Measurements from ENCODE around the gene KCNC3. TPM values are rescaled to one million over a fixed set of nuclear protein-coding genes. Genes with fewer than 3 reads are reported as not detected.

The KCNC3 gene
- total RNA-seq, 2 donors from 2014 or later, result 1.9 to 25.8 TPM

DNA sequence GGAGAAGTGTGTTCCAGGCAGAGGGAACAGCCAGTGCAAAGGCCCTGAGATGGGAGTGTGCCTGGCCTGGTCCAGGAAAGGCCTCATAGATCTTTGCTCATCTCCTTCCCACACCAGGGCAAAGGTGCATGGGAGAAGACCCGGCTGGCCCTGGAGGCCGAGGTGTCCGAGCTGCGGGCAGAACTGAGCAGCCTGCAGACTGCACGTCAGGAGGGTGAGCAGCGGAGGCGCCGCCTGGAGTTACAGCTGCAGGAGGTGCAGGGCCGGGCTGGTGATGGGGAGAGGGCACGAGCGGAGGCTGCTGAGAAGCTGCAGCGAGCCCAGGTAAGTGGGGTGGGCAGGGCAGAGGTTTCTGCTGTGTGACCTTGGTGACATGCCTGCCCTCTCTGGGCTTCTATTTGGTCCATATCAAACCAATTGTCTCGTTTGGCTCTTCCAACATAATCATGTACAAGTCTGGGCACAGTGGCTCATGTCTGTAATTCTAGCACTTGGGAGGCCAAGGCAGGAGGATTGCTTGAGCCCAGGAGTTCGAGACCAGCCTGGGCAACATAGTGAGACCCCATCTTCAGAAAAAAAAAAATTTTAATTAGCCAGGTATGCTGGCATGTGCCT, 51.1 kb downstream of the KCNC3 start:
- no peaks in the 10 kb centered on the region for H3K36me3 Mint-ChIP-seq
- H3K27me3 Mint-ChIP-seq, result peaks cover 0 to 6% of the 10 kb centered on the region in 2 donors
- H3K4me1 Mint-ChIP-seq (ENCODE audit: low read depth in 2 of 2), result no peaks in the 10 kb centered on the region
- no peak overlapping the region for H3K27ac Mint-ChIP-seq
- ATAC-seq (peak in 1 of 2 donors; percentile 33), DNase-seq (ENCODE audit: low spot score) (no peak)
- no peaks in the 10 kb centered on the region for H3K9me3 Mint-ChIP-seq
- H3K4me3 Mint-ChIP-seq, result no peak overlapping the region

GRCh38 chr19:50276370-50277063, 52.7 kb downstream of the KCNC3 start:
- DNase-seq (ENCODE audit: low spot score) (no peak), ATAC-seq (no peak)
- H3K4me3 Mint-ChIP-seq, result no peak overlapping the region
- no peak overlapping the region for H3K27ac Mint-ChIP-seq
- peaks cover 0 to 6% of the 10 kb centered on the region in 2 donors for H3K27me3 Mint-ChIP-seq
- H3K4me1 Mint-ChIP-seq (ENCODE audit: low read depth in 2 of 2), result no peaks in the 10 kb centered on the region
- H3K36me3 Mint-ChIP-seq, result no peaks in the 10 kb centered on the region
- H3K9me3 Mint-ChIP-seq, result no peaks in the 10 kb centered on the region

DNA sequence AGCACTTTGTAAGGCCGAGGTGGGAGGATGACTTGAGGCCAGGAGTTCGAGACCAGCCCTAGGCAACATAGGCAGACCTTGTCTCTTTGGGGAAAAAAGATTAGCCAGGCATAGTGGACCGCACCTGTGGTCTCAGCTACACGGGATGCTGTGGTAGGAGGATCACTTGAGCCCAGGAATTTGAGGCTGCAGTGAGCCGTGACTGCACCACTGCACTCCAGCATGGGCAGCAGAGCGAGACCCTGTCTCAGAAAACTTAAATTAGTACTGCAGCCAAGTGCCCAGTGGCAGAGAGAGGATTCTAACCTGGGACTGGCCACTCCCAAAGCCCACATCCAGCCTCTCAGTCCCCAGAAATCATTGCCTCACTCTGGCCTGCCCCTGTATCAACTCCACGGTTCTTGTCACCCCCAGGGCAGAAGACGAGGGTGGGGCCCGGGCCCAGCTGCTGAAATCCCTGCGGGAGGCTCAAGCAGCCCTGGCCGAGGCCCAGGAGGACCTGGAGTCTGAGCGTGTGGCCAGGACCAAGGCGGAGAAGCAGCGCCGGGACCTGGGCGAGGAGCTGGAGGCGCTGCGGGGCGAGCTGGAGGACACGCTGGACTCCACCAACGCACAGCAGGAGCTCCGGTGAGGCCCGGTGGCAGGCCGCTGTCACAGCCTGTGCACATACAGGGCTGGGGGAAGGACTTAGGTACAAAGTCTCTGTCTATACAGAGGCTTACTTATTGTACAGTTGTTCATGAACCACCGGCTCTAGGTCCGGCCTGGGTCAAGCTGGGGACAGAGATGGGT, 53.4 kb downstream of the KCNC3 start:
- H3K27me3 Mint-ChIP-seq, result peaks cover 0 to 6% of the 10 kb centered on the region in 2 donors
- DNase-seq (ENCODE audit: low spot score) (no peak), ATAC-seq (no peak)
- no peaks in the 10 kb centered on the region for H3K36me3 Mint-ChIP-seq
- H3K4me1 Mint-ChIP-seq (ENCODE audit: low read depth in 2 of 2), result no peaks in the 10 kb centered on the region
- H3K4me3 Mint-ChIP-seq, result no peak overlapping the region
- no peak overlapping the region for H3K27ac Mint-ChIP-seq
- no peaks in the 10 kb centered on the region for H3K9me3 Mint-ChIP-seq

DNA sequence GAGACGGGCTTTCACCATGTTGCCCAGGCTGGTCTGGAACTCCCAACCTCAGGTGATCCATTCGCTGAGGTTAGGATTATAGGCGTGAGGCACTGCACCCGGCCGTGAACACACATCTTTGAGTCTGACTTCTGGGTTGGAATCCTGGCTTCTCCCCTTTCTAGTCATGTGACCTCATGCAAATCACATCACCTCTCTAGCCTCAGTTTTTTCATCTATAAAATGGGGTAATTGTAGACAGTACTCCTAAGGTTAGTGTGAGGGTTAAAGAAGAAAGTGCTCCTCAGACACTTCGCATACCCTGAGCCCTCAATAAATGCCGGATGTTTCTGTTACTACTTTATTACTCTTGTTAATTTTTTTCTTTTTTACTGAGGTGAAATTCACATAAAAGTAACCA, 55.4 kb downstream of the KCNC3 start:
- H3K4me3 Mint-ChIP-seq, result no peak overlapping the region

DNA sequence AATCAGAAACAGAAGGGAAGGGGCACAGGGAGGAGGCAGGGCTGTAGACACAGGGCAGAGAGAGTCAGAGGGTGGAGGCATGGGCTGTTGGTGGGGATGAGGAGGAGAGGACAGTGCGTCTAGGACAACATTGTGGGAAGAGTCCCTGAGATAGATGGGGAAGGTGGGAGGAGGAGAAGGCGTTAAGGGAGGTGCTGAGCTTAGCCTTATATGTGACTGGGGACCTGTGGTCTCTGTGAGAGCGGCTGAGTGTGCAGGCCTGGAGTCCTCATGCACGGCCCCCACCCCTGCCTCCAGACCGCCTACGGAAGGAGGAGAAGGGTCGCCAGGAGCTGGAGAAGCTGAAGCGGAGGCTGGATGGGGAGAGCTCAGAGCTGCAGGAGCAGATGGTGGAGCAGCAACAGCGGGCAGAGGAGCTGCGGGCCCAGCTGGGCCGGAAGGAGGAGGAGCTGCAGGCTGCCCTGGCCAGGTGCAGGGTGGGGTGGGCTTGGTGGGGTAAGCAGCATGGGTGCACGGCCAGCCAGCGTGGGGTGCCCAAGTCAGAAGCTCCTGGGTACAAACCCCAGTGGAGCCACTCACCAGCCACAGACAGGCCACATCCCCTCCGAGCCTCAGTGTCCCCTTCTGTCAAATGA, 56.8 kb downstream of the KCNC3 start:
- DNase-seq (ENCODE audit: low spot score) (no peak), ATAC-seq (peak in 1 of 2 donors; percentile 21)
- H3K9me3 Mint-ChIP-seq, result no peaks in the 10 kb centered on the region
- peaks cover 0 to 14% of the 10 kb centered on the region in 2 donors for H3K27me3 Mint-ChIP-seq
- no peak overlapping the region for H3K27ac Mint-ChIP-seq
- H3K4me3 Mint-ChIP-seq, result no peak overlapping the region
- H3K36me3 Mint-ChIP-seq, result no peaks in the 10 kb centered on the region
- no peaks in the 10 kb centered on the region for H3K4me1 Mint-ChIP-seq (ENCODE audit: low read depth in 2 of 2)

More for the DNA sequence above, 55.4 kb downstream of the KCNC3 start:
- Mint-ChIP-seq H3K27ac (no peak overlapping the region), H3K4me1 (ENCODE audit: low read depth in 2 of 2) (no peaks in the 10 kb centered on the region), H3K9me3 (no peaks in the 10 kb centered on the region), H3K36me3 (no peaks in the 10 kb centered on the region), H3K27me3 (peaks cover 0 to 8% of the 10 kb centered on the region in 2 donors)
- no peak for DNase-seq (ENCODE audit: low spot score)
- no peak for ATAC-seq

- ATAC-seq, result no peak
- DNase-seq (ENCODE audit: low spot score), result no peak
- H3K27ac Mint-ChIP-seq, result no peak overlapping the region
- H3K4me1 Mint-ChIP-seq (ENCODE audit: low read depth in 2 of 2), result peaks cover 0 to 3% of the 10 kb centered on the region in 2 donors
- H3K36me3 Mint-ChIP-seq, result no peaks in the 10 kb centered on the region
- peaks cover 12 to 14% of the 10 kb centered on the region in 2 donors for H3K27me3 Mint-ChIP-seq
- no peak overlapping the region for H3K4me3 Mint-ChIP-seq
- no peaks in the 10 kb centered on the region for H3K9me3 Mint-ChIP-seq
Measured at GRCh38 chr19:50269653-50270052, 59.5 kb downstream of the KCNC3 start.

DNA sequence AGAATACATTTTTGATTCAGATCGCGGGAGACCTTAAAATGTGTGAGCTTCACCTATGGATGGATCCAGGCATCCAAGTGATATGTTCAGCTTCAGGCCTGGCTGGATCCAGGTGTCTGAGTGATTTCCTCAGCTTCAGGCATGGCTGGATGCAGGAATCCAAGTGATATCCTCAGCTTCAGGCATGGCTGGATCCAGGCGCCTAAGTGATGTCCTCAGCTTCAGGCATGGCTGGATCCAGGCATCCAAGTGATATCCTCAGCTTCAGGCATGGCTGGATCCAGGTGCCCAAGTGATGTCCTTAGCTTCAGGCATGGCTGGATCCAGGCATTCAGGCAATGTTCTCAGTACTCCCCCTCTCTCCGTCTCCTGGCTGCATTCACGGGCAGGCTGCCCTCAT, 60.7 kb downstream of the KCNC3 start:
- Mint-ChIP-seq H3K36me3 (no peaks in the 10 kb centered on the region), H3K4me3 (no peak overlapping the region), H3K27me3 (peaks cover 12 to 14% of the 10 kb centered on the region in 2 donors), H3K9me3 (no peaks in the 10 kb centered on the region), H3K27ac (no peak overlapping the region), H3K4me1 (ENCODE audit: low read depth in 2 of 2) (peaks cover 0 to 3% of the 10 kb centered on the region in 2 donors)
- no peak for DNase-seq (ENCODE audit: low spot score)
- no peak for ATAC-seq

DNA sequence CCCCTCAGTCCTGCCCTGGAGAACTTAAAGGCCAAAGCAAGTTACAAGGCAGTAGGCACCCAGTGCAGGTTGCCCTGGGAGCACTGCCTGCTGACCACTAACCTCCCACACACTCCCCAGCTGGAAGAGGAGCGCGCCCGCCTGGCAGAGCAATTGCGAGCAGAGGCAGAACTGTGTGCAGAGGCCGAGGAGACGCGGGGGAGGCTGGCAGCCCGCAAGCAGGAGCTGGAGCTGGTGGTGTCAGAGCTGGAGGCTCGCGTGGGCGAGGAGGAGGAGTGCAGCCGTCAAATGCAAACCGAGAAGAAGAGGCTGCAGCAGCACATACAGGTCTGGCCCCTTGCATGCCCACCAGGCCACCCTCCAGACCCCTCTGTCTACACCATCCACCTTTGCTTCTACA, 61.1 kb downstream of the KCNC3 start:
- Mint-ChIP-seq H3K9me3 (no peaks in the 10 kb centered on the region), H3K4me1 (ENCODE audit: low read depth in 2 of 2) (peaks cover 0 to 3% of the 10 kb centered on the region in 2 donors), H3K36me3 (no peaks in the 10 kb centered on the region), H3K4me3 (no peak overlapping the region), H3K27me3 (peaks cover 12 to 14% of the 10 kb centered on the region in 2 donors), H3K27ac (no peak overlapping the region)
- no peak for ATAC-seq
- no peak for DNase-seq (ENCODE audit: low spot score)

- DNase-seq (ENCODE audit: low spot score) (no peak), ATAC-seq (peak in 1 of 2 donors; percentile 5)
- Mint-ChIP-seq H3K27ac (no peak overlapping the region), H3K9me3 (no peaks in the 10 kb centered on the region), H3K36me3 (no peaks in the 10 kb centered on the region), H3K4me3 (no peak overlapping the region), H3K27me3 (peaks cover 9 to 12% of the 10 kb centered on the region in 2 donors), H3K4me1 (ENCODE audit: low read depth in 2 of 2) (peaks cover 0 to 3% of the 10 kb centered on the region in 2 donors)
Measured at GRCh38 chr19:50266896-50267295, 62.3 kb downstream of the KCNC3 start.

- Mint-ChIP-seq H3K4me1 (ENCODE audit: low read depth in 2 of 2) (peaks cover 0 to 3% of the 10 kb centered on the region in 2 donors), H3K27me3 (peaks cover 9 to 12% of the 10 kb centered on the region in 2 donors), H3K4me3 (no peak overlapping the region), H3K36me3 (no peaks in the 10 kb centered on the region), H3K9me3 (no peaks in the 10 kb centered on the region), H3K27ac (no peak overlapping the region)
- no peak for ATAC-seq
- DNase-seq (ENCODE audit: low spot score), result no peak
Measured at GRCh38 chr19:50266041-50266440, 63.1 kb downstream of the KCNC3 start.

DNA sequence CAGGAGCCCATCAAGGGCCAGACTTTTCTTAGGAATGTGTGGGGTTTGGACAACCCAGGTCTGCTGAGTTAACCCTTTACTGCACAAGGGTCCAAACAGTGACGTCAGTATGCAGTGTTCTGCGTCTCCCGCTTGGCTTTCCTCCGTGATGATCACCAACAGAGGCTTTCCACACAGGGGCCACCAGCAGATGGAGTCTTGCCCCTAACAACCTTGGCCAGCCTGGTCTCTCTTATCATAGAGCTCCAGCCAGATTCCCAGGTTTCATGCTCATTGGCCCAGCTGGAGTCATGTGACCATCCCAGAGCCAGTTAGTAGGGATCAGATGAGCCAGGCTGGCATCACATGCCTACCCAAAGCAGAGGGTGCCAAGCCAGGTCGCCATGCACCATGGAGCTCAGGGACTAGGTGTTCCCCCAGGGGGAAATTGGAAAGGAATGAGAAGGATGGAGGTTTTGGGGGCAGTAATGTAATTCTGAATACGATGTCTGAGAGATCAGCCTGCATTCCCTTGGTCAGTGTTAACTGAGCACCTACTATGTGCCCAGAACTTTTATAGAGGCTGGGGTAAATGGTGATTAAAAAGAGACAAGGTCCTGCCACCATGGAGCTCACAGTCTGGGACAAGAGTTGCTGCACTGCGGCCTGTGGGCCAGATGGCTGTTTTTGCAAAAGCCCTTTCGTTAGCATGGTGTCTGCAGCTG, 64.5 kb downstream of the KCNC3 start:
- ATAC-seq, result no peak
- Mint-ChIP-seq H3K4me1 (ENCODE audit: low read depth in 2 of 2) (peaks cover 0 to 3% of the 10 kb centered on the region in 2 donors), H3K9me3 (no peaks in the 10 kb centered on the region), H3K27me3 (peaks cover 9 to 12% of the 10 kb centered on the region in 2 donors), H3K27ac (no peak overlapping the region), H3K4me3 (no peak overlapping the region), H3K36me3 (no peaks in the 10 kb centered on the region)
- no peak for DNase-seq (ENCODE audit: low spot score)

GRCh38 chr19:50263176-50263575, 66.0 kb downstream of the KCNC3 start:
- H3K4me1 Mint-ChIP-seq (ENCODE audit: low read depth in 2 of 2), result peaks cover 0 to 3% of the 10 kb centered on the region in 2 donors
- peaks cover 6 to 12% of the 10 kb centered on the region in 2 donors for H3K27me3 Mint-ChIP-seq
- no peaks in the 10 kb centered on the region for H3K36me3 Mint-ChIP-seq
- DNase-seq (ENCODE audit: low spot score) (no peak), ATAC-seq (no peak)
- no peak overlapping the region for H3K4me3 Mint-ChIP-seq
- no peak overlapping the region for H3K27ac Mint-ChIP-seq
- no peaks in the 10 kb centered on the region for H3K9me3 Mint-ChIP-seq

Data from natural killer cell treated with Interleukin-12 subunit alpha and Interleukin-12 subunit beta and Interleukin-15 and Interleukin-18, amount 100 ng/mL, for 72 hours (primary cell).